ENCODE results near the gene ABCA2.
"Not testable (repeated sequence)": the region's sequence is repeated elsewhere in the genome, so short reads cannot be mapped to it uniquely, and the experiment has no call there.

ABCA2 gene

DNA sequence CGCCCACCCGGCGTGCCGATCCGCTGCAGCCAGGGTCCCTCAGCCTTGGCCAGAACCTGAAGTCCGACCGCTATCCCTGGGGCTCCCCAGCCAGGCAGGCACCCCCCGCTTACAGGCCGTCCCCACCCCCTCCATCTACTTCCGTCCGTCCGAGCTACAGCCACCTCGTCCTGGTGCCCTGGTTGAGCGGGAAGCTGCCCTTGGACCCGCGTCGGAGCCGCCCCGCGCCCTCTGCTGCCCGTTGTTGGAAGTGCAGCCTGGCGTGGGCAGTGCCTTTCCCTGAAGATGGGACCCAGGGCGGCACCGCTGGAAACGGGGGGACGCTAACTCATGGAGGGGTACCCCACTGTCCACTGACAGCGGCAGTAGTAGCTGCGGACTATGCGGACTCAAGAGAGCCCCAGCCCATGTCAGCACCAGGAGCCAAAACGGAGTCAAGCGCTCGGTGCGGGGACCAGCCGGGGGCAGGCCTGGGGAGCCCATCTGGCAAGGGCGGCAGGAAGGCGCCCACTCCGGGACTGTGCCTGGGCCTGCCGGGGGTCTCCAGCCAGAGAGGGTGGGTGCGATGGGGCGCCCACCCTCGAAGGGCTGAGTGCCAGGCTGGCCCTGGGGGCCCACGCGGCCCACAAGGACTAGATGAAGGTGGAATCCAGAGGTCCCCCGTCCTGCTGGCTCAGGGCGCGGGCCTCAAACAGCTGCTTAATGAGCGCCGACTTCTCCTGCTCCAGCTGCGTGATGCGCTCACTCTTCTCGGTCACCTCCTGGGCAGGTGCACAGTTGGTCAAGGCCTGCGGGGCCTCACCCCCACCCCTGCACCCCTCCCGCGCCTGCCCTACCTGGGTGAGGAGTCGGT lies 36.2 kb upstream of the ABCA2 start:
- peak; percentile 32 for DNase-seq

DNA sequence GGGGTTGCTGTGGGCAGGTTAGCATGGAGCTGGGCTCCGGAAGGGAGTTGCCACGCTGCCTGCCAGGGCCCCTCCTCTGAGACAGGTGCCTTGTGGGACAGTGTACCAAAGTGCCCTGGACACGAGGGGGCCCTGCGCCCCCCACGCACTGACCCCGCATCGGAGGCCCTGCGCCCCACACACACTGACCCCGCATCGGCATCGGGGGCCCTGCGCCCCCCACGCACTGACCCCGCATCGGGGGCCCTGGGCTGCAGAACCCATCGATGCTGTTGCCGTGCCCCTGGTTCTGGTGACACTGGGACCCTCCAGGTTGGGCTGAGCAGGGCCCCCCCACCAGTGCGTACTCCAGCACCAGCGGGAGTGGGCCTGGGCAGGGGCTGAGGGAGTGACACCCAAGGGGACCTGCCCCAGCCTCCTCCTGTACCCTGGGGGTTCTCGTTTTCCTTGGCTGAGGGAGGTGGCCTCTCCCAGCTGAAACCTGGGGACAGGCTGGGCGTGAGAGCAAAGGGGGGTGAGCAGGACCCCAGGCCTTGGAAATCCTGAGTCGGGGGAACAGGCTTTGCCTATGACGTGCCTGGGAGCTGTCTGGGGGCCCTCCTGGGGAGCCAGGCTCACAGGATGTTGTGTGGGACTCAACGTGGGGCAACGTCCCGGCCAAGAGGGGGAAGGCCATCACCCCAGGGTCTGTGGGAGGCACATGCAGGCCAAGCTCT lies 35.4 kb upstream of the ABCA2 start:
- DNase-seq = no peak

DNA sequence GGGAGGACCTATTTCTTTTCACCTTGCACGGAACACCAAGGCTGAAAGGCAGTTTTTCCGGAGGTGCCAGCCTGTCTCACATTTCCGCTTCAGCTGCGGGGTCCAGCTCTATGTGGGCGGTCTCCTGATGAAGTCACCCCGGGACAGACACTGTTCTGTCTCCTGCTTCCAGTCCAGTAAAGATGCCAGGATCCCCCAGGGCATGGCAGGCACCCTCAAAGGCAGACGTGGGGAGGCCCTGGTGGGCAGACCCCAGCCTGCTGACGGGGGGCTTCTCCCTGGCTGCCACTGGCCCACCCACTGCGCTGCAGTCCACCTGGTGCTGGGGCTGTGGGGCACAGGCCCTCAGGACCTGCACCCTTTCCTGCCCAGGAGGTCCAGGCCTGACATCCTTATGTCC lies 34.8 kb upstream of the ABCA2 start:
- DNase-seq = not testable (repeated sequence)

DNA sequence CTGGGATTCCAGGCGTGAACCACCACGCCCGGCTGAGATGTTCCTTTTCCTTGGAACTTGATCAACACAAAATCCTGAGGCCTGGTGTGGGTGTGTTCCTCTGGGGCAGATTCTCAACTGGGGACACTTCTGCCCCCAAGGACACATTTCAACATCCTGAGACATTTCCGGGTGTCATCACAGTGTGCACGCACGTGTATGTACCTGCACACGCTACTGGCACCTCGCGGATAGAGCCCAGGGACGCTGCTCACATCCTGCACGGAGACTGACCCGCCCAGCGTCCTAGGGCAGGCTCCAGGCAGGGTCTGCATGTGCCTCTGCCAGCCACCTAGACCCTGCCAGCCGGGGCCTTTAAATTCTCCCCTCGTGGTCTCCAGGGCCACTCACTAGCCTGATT lies 34.3 kb upstream of the ABCA2 start:
- no peak for DNase-seq

DNA sequence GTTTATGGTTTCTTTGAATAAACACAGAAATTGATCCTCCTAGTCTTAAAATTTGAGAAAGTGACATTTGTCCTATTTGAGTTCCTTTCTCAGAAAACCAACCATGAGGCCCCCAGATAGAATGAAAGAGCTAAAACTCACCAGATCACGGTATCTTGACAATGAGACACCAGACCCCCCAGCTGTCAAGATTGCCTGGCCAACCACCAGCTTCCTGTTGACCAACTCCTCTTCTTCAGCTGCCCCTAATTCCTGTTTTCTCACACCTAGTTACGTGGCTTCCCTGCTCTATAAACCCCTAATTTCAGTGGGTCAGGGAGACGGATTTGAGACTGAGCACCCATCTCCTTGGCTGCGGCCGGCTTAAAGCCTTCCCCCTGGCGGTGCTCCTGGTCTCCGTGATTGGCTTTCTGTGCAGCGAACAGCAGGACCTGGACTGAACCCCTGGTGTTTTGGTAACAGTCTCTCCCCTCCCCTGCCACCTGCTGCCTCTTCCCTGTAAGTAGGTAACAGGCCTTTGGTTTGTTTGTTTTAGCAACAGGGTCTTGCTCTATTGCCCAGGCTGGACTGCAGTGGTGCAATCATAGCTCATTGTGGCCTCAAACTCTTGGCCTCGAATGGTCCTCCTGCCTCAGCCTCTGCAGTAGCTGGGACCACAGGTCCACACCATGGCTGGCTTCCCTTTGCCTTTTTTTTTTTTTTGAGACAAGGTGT lies 30.6 kb upstream of the ABCA2 start:
- DNase-seq = no peak

DNA sequence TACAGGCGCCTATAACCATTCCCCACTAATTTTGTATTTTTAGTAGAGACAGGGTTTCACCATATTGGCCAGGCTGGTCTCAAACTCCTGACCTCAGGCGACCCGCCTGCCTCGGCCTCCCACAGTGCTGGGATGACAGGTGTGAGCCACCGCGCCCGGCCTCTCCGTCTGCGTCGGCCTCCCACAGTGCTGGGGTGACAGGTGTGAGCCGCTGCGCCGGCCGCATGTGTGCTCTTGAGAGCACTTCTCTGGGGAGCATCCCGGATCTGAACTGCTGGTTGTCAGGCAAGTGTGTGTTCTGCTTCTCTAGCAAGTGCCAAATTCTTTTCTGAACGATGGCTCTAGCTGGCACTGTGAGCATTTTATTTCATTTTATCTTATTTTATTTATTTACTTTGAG lies 29.5 kb upstream of the ABCA2 start:
- no peak for DNase-seq

DNA sequence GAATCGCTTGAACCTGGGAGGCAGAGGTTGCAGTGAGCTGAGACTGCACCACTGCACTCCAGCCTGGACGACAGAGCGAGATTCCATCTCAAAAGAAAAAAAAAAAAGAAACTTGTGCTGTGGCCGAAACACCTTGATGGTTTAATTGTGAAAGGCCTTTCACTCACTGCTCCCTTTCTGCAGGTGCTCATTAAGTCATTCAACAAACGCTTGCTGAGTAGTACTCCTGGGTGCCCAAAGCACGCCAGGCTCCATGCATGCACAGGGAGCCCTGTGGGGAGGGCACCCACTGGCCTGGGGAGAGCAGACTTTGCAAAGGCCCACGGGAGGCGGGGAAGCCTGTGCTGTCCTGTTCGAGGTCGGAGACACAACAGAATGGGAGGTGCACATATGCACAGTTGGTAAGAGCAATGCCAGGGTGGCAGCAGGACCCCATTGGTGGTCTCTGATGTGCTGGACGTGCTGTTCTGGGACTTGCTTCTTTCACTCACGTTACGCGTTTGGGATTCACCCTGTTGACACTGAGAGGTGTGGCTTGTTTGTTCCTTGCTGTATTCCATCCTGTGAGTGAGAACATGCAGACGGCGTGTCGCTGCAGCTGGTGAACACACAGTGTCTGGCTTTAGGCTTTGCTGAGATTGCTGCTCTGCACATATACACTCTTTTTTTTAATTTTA lies 28.8 kb upstream of the ABCA2 start:
- DNase-seq = no peak

DNA sequence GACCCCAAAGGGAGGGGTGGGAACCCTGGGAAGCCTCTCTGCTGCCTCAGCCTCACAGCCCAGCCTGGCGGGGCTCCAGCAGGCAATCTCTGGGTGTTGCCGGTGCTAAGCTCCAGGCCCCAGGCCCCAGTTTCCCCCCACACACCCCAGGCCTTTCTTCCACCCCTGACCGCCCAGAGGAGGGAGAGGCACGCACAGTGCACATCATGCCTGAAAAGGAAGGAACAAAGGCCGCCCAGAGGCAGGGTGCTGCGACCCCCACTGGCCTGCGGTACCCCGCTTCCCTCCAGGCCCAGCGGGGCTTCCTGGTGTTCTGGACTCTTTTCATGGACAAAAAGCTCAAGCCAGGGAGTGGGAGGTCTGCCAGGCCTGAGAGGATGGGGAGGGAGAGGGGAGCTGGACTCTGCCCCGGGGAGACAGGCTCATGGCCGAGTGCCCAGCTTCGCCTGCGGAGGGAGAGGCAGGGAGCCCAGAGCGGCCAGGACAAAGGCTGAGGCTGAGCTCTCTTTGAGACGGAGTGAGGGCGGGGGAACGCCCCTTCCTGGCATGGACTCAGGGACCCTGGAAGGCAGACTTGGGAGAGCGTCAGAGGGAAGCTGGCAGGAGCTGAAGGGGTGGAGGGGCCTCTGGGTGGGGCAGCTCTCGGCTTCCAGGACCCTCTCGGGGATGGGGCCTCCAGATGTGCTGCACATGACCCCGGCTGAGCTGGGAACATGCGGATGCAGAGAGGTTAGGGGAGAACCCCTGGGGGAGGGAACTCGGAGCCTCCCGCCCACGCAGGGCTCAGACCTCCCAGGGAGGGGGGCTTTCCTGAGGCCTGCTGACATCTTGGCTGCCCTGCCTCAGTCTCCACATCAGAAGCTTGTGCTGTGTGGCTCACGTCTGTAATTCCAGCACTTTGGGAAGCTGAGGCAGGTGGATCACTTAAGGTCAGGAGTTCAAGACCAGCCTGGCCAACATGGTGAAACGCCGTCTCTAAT lies 27.6 kb upstream of the ABCA2 start:
- DNase-seq = no peak

DNA sequence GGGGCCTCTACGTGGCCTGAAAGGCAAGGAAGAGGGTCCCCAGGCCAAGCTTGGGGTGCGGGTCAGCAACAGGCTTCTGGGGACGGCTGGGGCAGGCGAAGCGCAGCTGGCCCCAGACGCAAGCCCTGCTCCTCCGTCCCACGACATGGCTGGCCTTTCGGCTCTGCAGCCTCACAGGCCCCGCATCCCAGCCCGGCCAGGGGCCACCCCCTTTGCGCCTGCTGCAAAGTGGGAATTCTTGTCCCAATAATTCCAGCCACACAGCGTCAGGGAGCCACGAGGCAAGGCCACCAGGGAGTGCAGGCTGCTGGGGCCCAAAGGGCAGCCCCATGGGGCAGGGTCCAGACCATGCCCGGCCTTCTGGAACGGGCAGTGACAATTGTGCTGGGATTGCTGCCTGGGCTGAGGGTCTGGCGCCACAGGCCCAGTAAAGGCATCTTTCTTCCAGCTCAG lies 26.9 kb upstream of the ABCA2 start:
- no peak for DNase-seq

DNA sequence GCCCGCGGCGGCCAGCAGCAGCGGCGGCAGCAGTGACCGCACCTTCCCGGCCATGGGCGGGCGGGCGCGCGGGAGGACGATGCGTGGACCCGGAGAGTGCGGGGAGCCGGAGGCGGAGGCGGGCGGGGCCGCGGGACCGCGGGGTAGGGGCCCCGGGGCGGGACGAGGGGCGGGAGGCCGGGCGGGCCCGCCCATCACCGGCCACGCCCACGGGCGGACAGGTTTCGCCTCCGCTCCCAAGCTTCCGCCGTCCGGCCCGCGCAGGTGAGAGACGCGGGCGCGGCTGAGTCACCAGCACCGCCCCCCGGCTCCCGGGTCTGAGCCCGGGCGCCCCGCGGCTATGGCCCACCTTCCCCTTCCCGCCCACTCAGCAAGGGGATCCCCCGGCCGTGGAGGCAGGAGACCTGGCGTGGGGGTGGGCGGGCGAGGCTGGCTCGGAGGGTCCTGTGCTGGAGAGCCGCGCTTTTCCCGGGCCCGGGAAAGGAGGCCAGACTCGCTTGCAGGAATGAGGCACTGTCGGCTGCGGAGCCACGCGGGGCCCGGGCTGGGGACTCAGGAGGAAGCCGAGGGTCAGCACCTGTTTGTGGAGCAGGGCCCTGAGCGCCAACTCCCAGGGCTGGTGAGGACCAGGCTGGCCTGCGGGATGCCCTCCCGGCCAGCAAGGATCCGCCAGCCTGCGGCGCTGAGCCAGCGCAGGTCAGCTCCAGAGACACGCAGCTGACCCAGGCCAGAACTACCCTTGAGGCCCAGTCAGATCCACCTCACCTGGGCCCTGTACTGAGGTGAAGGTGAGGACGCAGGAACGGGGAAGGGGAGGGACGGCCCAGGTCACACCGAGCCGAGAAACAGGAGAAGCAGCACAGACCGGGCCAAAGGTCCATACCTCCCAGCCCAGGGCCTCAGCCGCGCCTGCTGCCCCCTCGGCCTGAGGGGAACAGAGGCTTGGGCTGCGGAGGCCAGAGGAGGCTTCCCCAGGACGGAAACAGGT lies 26.2 kb upstream of the ABCA2 start, which contains the start of gene ENTPD2:
ENTPD2 (minus strand) TSS at position 118 of the 988 bp plus-strand sequence; CDS start at position 54, 64 bp downstream.
- no peak for DNase-seq

DNA sequence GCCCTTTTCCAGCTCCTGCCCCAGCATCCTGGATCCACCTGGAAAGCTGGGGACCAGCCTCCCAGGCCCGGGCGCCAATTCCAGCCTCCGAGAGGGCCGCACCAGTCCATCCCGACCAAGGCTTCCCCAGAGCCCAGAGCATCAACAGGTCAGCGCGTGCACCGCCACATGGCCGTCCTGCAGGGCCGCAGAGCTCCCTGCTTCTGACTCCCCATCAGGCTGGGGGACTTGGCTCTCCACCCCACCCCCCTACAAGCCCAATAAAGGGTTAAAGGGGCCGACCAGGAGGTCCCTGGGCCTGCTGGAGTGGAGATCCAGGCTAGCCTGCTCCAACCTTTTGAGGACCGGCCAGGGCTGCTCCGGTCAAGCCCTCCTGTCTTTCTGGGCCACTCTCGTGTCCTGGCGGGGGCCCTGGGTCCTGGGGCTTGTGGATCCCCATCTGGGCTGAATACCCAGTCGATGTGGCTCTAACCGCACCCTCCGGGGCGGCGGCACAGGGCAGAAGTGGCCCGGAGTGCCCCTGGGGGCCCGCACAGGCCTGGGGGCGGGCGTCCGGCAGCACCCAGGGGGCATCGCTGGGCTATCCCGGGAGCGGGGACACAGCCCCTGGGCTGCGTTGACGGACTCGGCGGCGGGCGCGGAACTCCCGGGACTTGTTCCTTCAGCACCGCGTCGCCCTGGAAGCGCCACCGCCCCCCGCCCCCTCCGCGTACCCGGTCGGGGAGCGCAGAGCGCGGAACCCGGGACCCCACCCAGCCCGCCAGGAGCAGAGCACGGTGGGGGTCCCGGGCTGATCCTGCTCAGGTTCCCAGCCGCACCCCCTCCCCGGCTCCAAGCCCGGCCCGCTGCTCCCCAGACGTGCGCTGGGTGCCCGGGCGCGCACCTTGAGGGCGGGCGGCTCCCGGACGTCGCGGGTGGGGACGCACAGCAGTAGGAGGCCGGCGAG lies 25.2 kb upstream of the ABCA2 start:
- DNase-seq = no peak

DNA sequence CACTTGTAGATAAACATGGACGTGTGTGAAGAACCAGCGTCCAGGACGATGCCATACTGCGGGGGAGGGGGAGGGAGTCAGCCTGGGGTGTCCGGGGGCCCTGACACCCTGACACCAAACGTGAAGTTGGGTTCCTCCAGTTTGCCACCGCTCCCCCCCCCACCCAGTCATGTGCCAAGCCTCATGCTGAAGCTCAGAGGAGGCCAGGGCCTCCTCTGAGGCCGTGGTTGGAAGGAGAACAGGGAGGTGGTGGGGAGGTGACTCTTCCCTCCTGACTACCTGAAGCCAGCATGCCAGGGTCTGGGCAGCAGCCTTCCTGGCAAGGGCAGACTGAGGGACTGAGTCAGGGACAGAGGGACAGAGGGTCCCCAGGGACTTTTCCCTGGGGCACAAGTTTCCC lies 24.3 kb upstream of the ABCA2 start:
- no peak for DNase-seq

DNA sequence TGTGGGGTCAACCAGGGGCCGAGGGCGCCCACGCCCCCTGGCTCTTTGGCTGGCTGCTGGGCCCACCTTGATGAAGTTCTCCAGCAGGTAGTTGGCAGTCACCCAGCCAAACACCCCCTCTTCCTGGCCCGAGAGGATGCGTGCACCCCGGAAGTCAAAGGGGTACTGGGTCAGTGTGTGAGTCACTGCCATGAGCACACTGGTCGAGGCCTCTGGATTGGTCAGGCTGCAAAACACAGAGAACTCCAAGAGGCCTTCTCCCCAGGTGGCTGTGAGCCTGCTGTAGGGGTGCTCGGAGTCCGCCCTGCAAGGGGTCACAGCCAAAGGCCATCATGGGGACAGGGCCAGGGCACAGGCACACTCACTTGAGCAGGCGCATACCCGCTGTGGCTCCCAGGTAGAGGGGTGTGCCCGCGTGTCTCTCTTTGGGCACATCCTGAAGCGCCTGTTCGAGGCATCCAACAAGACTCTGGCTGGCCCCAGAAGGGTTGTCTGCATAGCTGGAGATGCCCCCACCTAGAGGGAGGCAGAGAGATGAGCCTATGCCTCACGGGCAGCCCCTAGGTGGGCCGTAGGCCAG lies 23.2 kb upstream of the ABCA2 start:
- no peak for DNase-seq

DNA sequence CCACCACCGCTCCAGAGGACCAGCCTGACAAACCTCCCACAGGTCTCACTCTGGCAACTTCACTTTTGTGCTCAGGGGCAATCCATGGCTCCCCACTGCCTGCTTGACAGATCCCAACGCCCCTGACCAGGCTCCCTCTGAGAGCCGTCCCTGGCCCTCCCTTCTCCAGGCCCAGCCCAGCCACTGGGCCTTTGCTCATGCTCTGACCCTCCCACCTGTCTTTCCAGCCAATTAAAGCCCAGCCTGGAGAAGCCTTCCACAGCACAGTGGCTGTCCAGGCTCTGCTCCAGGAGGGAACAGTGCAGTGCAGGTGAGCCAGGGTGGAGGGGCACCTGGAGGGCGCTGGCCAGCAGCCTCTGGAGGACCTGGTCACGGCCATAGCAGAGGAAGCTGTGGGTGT lies 22.5 kb upstream of the ABCA2 start:
- no peak for DNase-seq

DNA sequence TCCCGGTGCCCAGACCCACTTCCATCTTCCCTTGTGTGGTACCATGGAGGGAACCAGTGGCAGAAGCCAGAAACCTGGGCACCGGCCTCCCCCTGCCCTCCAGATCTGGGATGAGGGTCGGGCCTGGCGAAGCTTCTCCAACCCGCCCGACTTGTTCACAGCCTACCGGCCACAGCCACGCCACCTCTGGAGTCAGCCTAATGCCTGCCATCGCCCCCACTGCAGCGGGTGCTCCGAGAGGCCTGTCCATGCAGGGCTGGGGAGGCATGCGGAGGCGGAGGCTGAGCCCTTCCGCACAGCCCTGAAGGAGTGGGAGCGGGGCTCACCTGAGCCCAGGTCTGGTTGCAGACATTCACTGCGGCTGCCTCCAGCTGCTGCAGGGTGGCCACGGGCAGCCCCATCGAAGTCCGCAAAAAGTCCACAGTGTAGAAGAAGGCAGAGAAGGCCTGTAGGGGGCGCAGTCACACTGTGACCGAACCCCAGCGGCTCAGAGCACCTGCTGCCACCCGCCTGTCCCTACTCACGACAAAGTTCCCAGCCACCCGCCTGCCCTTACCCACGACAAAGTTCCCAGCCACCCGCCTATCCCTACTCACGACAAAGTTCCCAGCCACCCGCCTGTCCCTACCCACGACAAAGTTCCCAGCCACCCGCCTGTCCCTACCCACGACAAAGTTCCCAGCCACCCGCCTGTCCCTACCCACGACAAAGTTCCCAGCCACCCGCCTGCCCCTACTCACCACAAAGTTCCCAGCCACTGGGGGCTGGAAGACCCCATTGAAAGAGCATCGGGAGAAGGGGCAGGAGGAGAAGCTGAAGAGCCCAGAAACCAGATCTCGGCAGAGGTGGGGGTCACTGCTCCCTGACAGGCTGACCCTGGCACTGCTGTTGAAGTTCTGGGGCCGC lies 21.8 kb upstream of the ABCA2 start:
- DNase-seq = peak; percentile 22

DNA sequence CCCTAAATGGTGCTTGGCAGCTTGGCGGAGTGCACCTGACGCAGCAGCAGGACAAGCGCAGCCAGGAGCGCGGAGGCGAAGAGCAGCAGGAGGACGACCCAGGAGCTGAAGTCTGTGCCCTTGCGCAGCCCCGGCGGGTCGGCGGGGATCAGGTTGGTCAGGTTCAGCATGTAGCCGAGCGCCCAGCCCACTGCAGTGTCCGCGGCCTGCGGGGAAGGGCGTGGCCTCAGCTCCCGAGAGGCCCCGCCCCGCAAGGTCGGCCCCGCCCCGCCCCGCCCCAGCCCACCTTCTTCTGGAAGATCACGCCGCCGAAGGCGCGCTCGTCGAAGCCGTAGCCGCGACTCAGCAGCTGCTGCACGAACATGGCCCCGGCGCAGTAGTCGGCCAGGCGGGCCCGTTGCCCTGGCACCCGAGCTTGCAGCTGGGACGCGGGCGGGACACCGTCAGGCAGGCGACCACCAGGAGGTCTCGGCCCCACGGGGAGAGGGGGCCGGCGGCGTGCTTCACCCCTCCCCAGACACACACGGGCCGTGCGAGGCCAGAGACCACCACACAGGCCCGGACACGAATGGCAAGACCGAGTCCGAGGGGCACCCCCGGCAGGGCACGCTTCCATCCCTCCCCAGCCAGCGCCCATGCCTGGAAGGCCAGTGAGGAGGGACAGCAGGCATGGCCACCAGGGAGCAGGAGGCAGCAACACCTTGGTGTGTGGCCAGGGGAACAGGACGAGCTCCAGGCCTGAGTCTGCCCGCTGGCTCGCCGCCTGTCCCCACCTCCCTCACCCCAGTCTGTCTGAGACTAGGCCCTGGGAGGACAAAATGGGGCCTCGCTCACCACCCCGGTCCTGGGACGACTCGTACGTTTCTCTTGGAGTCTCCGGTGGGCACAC lies 20.9 kb upstream of the ABCA2 start:
- DNase-seq = no peak
